HuH-7 (cell line): Measurements from ENCODE around the gene PLCH2.

ENCODE experiments used
- DNase-seq: peaks from one replicate; pipeline ENCODE4 v3.0.0; 2011; ENCODE audit warnings: low spot score

PLCH2 gene

GRCh38 chr1:2501041-2501819 lies 25.1 kb downstream of the PLCH2 start:
- DNase-seq = no peak

- no peak for DNase-seq
Measured at GRCh38 chr1:2501820-2502119, 25.7 kb downstream of the PLCH2 start.

- no peak for DNase-seq
Measured at GRCh38 chr1:2502210-2502609, 26.1 kb downstream of the PLCH2 start.

GRCh38 chr1:2502661-2503553 lies 26.8 kb downstream of the PLCH2 start:
- no peak for DNase-seq

GRCh38 chr1:2503554-2504224 lies 27.6 kb downstream of the PLCH2 start:
- DNase-seq = no peak

- DNase-seq = no peak
Measured at GRCh38 chr1:2504225-2504948, 28.3 kb downstream of the PLCH2 start.

GRCh38 chr1:2504949-2505272 lies 28.8 kb downstream of the PLCH2 start:
- no peak for DNase-seq

GRCh38 chr1:2505461-2505994 lies 29.4 kb downstream of the PLCH2 start:
- no peak for DNase-seq

GRCh38 chr1:2506007-2506860 lies 30.1 kb downstream of the PLCH2 start:
- DNase-seq = no peak

- DNase-seq = no peak
Measured at GRCh38 chr1:2506901-2507565, 30.9 kb downstream of the PLCH2 start.

- no peak for DNase-seq
Measured at GRCh38 chr1:2507744-2508155, 31.7 kb downstream of the PLCH2 start.

- no peak for DNase-seq
Measured at GRCh38 chr1:2508180-2508579, 32.1 kb downstream of the PLCH2 start.

- DNase-seq = no peak
Measured at GRCh38 chr1:2508751-2509150, 32.7 kb downstream of the PLCH2 start.

GRCh38 chr1:2509589-2509988 lies 33.5 kb downstream of the PLCH2 start:
- no peak for DNase-seq

GRCh38 chr1:2510366-2511155 lies 34.5 kb downstream of the PLCH2 start:
- DNase-seq = no peak

- no peak for DNase-seq
Measured at GRCh38 chr1:2512862-2513421, 36.9 kb downstream of the PLCH2 start.

GRCh38 chr1:2513939-2514652 lies 38.0 kb downstream of the PLCH2 start:
- no peak for DNase-seq

- DNase-seq = no peak
Measured at GRCh38 chr1:2514863-2515762, 39.0 kb downstream of the PLCH2 start.
